Astrocyte of the spinal cord (primary cell): ENCODE measurements around the gene FMN1.

Source experiments
- DNase-seq: peaks from one replicate; pipeline ENCODE4 v3.0.0; 2011; ENCODE audit warnings: low read depth, low spot score
- H3K4me3 ChIP-seq: 2 replicates; pipeline ENCODE4 v1.5.1; 2011; ENCODE audit warnings: low read depth, mild to moderate bottlenecking, low read length, moderate library complexity
- in situ Hi-C: cut with HindIII; loops from 2 replicates; pipeline ENCODE4 v1.10.0; 2017; ENCODE audit warnings: low sequenced_read_pairs
- TF ChIP-seq, protein P1 (sequence below): IDR thresholded peaks from 2 replicates; pipeline ENCODE4 v1.5.1; 2012; ENCODE audit warnings: low read depth, mild to moderate bottlenecking, low read length, inconsistent platforms

The FMN1 gene

DNA sequence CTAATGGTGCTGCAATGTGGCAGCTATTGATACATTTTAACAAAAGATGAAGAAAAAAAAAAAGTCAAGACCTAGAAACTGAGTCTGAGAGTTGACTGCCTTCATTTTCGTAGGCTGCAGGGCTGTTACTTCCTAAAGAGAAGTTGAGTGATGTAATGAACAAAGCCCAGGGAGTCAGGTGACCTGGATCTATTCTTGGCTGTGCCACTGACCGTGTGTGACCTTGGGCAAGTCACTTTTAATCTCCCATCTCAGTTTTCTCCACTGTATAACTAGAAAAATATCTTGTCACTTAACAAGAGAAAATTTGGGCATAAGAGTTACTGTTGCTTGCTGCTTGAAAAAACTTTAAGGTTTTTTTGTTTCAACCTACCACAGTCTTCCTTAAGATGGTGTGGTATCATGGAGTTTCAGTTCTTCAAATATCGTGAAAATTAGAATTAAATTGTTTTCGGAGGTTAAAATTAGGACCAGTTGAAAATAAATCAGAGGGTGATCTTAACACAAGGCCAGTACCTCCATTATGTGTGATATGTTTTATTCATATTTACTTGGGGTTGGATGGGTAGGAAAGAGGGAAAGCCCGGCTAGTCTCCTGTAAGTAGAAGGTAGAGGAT lies 5.8 kb downstream of the FMN1 start:
- TF ChIP-seq, protein P1, sequence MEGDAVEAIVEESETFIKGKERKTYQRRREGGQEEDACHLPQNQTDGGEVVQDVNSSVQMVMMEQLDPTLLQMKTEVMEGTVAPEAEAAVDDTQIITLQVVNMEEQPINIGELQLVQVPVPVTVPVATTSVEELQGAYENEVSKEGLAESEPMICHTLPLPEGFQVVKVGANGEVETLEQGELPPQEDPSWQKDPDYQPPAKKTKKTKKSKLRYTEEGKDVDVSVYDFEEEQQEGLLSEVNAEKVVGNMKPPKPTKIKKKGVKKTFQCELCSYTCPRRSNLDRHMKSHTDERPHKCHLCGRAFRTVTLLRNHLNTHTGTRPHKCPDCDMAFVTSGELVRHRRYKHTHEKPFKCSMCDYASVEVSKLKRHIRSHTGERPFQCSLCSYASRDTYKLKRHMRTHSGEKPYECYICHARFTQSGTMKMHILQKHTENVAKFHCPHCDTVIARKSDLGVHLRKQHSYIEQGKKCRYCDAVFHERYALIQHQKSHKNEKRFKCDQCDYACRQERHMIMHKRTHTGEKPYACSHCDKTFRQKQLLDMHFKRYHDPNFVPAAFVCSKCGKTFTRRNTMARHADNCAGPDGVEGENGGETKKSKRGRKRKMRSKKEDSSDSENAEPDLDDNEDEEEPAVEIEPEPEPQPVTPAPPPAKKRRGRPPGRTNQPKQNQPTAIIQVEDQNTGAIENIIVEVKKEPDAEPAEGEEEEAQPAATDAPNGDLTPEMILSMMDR = no peak
- no peak for DNase-seq
- in situ Hi-C loops = no loop called here
- H3K4me3 ChIP-seq = no peak overlapping the region

DNA sequence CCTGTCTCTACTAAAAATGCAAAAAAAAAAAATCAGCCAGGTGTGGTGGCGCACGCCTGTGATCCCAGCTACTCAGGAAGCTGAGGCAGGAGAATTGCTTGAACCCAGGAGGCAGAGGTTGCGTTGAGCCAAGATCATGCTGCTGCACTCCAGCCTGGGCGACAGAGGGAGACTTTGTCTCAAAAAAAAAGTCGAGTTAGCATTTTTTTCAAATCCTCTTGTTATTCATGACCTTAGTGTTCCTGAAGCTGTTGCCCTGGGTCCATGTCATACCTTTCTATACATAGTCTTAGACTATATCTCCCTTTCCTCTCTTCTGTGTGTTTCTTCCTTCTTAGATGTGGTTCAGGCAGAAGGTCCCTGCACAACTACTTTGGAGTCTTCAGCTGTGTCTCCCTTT lies 6.4 kb downstream of the FMN1 start:
- TF ChIP-seq, protein P1 = no peak
- H3K4me3 ChIP-seq = no peak overlapping the region
- DNase-seq = no peak
- in situ Hi-C loops = no loop called here

DNA sequence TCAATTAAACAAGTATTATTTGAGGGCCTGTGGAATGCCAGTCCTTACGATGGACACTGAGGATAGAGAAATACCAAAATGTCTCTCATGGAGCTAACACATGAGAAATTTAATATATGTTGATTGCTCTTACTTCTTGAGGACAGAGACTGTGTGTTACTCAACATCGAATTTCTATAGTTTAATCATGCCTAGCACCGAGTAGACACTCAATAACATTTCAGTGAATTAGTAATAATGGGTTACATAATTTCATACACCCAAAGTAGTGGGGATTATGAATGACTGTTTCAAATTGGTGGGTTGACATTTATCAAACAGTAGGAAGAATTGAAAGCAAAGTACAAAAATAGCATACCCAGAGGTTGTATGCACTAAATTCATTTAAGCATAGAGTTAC lies 11.2 kb downstream of the FMN1 start:
- no peak for DNase-seq
- no peak overlapping the region for H3K4me3 ChIP-seq
- TF ChIP-seq, protein P1 = no peak
- in situ Hi-C loops = no loop called here

DNA sequence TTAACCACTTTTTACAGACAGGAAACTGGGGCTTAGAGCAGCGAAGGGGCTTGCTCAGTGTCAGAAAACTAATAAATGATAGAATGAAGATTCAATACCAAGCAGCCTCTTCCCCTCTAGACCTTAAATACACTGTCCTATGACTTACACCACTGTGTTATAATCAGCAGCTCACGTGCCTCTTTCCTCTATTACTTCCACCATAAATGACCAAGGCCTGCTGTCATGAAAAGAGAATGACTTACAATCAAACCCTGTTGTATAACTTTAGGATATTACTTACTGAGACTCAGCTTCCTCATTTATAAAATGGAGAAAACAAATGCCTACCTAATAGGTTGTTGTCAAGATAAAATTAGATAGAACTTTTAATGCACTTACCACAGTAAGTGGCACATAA lies 11.6 kb downstream of the FMN1 start:
- in situ Hi-C loops = no loop called here
- TF ChIP-seq, protein P1 = no peak
- no peak overlapping the region for H3K4me3 ChIP-seq
- no peak for DNase-seq

DNA sequence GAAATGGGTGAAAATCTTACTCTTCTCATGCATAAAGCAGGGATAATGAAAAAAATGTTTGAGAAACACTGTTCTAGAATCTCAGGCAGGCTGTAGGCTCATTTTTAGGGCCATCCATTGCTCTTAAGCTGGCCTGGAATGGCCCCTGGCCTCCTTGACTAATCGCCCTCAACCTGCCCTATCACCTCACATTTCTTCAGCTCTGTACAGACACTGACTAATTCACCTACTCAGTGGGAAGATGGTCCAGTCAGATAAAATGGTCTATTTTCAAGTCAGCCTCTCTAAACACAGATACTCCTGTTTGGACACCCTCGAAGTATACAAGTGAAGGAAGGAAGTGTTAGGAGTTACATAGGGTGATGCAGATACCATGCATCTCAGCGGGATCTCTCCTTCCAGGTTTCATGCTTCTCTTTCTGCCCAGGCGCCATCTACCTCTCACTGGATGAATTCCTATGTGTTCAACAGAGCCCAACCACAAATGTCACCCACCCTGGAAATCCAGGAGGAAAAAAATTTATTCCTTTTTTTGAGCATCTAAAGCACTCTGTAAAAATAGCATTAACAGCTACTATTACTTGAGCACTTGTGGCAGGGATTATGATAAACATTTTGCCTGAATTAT lies 12.1 kb downstream of the FMN1 start:
- H3K4me3 ChIP-seq = no peak overlapping the region
- DNase-seq = no peak
- in situ Hi-C loops = no loop called here
- TF ChIP-seq, protein P1 = no peak

DNA sequence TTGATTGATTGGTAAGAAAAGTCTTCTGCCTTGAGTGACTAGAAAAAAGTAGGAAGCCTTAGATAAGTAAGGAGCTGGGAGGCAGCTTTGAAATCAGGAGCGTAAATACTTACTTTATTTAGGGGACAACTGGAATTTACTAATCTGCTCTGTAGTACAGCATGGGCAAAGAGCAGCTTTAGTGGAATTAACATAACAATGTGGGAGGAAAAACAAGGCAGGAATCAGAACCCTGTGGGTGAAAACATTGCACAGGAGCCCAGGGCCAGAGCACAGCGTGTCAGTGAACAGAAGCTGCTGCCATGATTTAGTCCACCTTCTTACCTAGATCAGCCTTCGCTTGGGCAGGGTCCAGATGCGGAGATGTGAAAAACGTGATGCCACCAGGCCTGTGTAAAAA lies 14.6 kb downstream of the FMN1 start:
- in situ Hi-C loops = no loop called here
- TF ChIP-seq, protein P1 = no peak

More for the DNA sequence above, 14.6 kb downstream of the FMN1 start:
- no peak for DNase-seq
- H3K4me3 ChIP-seq = no peak overlapping the region
